KMS-11 (cell line): ENCODE results near the gene SMIM24.

ENCODE experiments used
- H2AFZ ChIP-seq: fragments of 200-600 bp; sonication (generic); 2 replicates; pipeline ENCODE4 v1.6.1; 2016; ENCODE audit warnings: antibody characterized with exemption, mixed run types, low read depth
- H3K27ac ChIP-seq: fragments of 200-600 bp; sonication (generic); 2 replicates; pipeline ENCODE4 v1.6.1; 2016; ENCODE audit warnings: mild to moderate bottlenecking, mixed run types
- H3K27me3 ChIP-seq: fragments of 200-600 bp; sonication (generic); 2 replicates; pipeline ENCODE4 v1.6.1; 2017; ENCODE audit warnings: mild to moderate bottlenecking, low read depth, mixed run types, moderate library complexity; ENCODE audit not compliant: insufficient read depth
- H3K36me3 ChIP-seq: fragments of 200-600 bp; sonication (generic); 2 replicates; pipeline ENCODE4 v1.6.1; 2017; ENCODE audit warnings: mild to moderate bottlenecking, mixed run types; ENCODE audit not compliant: insufficient read depth
- H3K4me1 ChIP-seq: fragments of 200-600 bp; sonication (generic); 2 replicates; pipeline ENCODE4 v1.6.1; 2016; ENCODE audit warnings: mild to moderate bottlenecking, low read depth, mixed run types; ENCODE audit not compliant: poor library complexity, severe bottlenecking
- H3K4me2 ChIP-seq: fragments of 200-600 bp; sonication (generic); 2 replicates; pipeline ENCODE4 v1.7.0; 2016; ENCODE audit warnings: mild to moderate bottlenecking, mixed run types
- H3K4me3 ChIP-seq: fragments of 200-600 bp; sonication (generic); IDR thresholded peaks from 2 replicates; pipeline ENCODE4 v1.6.1; 2017; ENCODE audit warnings: low read depth, low read length, mixed read lengths; ENCODE audit not compliant: insufficient read depth
- H3K79me2 ChIP-seq: fragments of 200-600 bp; sonication (generic); 2 replicates; pipeline ENCODE4 v1.6.1; 2016; ENCODE audit warnings: low read depth, mixed run types; ENCODE audit not compliant: insufficient read depth
- H3K9ac ChIP-seq: fragments of 200-600 bp; sonication (generic); 2 replicates; pipeline ENCODE4 v1.6.1; 2016; ENCODE audit warnings: mild to moderate bottlenecking, mixed run types
- H4K20me1 ChIP-seq: fragments of 200-600 bp; sonication (generic); 2 replicates; pipeline ENCODE4 v1.6.1; 2016; ENCODE audit warnings: mild to moderate bottlenecking, mixed run types; ENCODE audit not compliant: insufficient read depth
- CTCF ChIP-seq: fragments of 200-600 bp; sonication (generic); conservative IDR thresholded peaks from 2 replicates; pipeline ENCODE4 v1.6.1; 2017; ENCODE audit warnings: low read depth, mild to moderate bottlenecking, antibody characterized with exemption, low read length, moderate library complexity, mixed read lengths

The SMIM24 gene

GRCh38 chr19:3503036-3503572 is 22.8 kb upstream of the SMIM24 start:
- peaks cover 40% of the 10 kb centered on the region for H3K4me1 ChIP-seq
- H3K4me3 ChIP-seq: no peak overlapping the region
- TF ChIP-seq CTCF: no peak
- no peak overlapping the region for H2AFZ ChIP-seq
- H3K4me2 ChIP-seq: no peak overlapping the region
- peaks cover 29% of the 10 kb centered on the region for H3K79me2 ChIP-seq
- H3K27me3 ChIP-seq: no peaks in the 10 kb centered on the region
- H3K36me3 ChIP-seq: no peaks in the 10 kb centered on the region
- no peak overlapping the region for H3K27ac ChIP-seq
- H4K20me1 ChIP-seq: no peaks in the 10 kb centered on the region
- H3K9ac ChIP-seq: no peak overlapping the region

GRCh38 chr19:3501780-3502179 is 21.5 kb upstream of the SMIM24 start:
- Histone ChIP-seq H3K4me2 (no peak overlapping the region), H2AFZ (no peak overlapping the region), H3K27ac (no peak overlapping the region), H3K79me2 (peaks cover 34% of the 10 kb centered on the region), H3K4me1 (peaks cover 32% of the 10 kb centered on the region), H3K9ac (no peak overlapping the region), H4K20me1 (no peaks in the 10 kb centered on the region), H3K27me3 (no peaks in the 10 kb centered on the region), H3K36me3 (no peaks in the 10 kb centered on the region), H3K4me3 (no peak overlapping the region)
- TF ChIP-seq CTCF: no peak

- TF ChIP-seq CTCF: no peak
- no peaks in the 10 kb centered on the region for H4K20me1 ChIP-seq
- H3K27ac ChIP-seq: peak within 1 kb of the TSS; percentile 84
- H3K27me3 ChIP-seq: no peaks in the 10 kb centered on the region
- no peak within 1 kb of the TSS for H3K4me3 ChIP-seq
- H3K36me3 ChIP-seq: no peaks in the 10 kb centered on the region
- H3K79me2 ChIP-seq: peaks cover 36% of the 10 kb centered on the region
- H3K4me1 ChIP-seq: peaks cover 31% of the 10 kb centered on the region
- H3K9ac ChIP-seq: peak within 1 kb of the TSS; percentile 88
- H2AFZ ChIP-seq: peak within 1 kb of the TSS; percentile 59
- peak within 1 kb of the TSS; percentile 97 for H3K4me2 ChIP-seq
Measured at GRCh38 chr19:3500429-3501101, 20.2 kb upstream of the SMIM24 start, which contains the start of gene DOHH. DOHH (minus strand) TSS chr19:3500674; CDS start chr19:3496814, 3,860 bp downstream.

- peak overlapping the region; percentile 84 for H3K27ac ChIP-seq
- H4K20me1 ChIP-seq: no peaks in the 10 kb centered on the region
- no peaks in the 10 kb centered on the region for H3K36me3 ChIP-seq
- H3K4me2 ChIP-seq: peak overlapping the region; percentile 97
- no peak for TF ChIP-seq CTCF
- H3K4me3 ChIP-seq: no peak overlapping the region
- H3K27me3 ChIP-seq: no peaks in the 10 kb centered on the region
- H3K4me1 ChIP-seq: peaks cover 24% of the 10 kb centered on the region
- H2AFZ ChIP-seq: peak overlapping the region; percentile 59
- H3K79me2 ChIP-seq: peaks cover 36% of the 10 kb centered on the region
- peak overlapping the region; percentile 88 for H3K9ac ChIP-seq
Measured at GRCh38 chr19:3499738-3500428, 19.6 kb upstream of the SMIM24 start.
